Activated CD4-positive, alpha-beta T cell treated with anti-CD3 and anti-CD28 coated beads for 4 hours (primary cell): ENCODE data around the gene ZFAND3.
"Not testable (repeated sequence)": the region's sequence is repeated elsewhere in the genome, so short reads cannot be mapped to it uniquely, and the experiment has no call there.

Source experiments
- DNase-seq, 2 donors: peaks; one replicate each; pipeline ENCODE4 v3.0.0-alpha.2; 2020

ZFAND3 gene

DNA sequence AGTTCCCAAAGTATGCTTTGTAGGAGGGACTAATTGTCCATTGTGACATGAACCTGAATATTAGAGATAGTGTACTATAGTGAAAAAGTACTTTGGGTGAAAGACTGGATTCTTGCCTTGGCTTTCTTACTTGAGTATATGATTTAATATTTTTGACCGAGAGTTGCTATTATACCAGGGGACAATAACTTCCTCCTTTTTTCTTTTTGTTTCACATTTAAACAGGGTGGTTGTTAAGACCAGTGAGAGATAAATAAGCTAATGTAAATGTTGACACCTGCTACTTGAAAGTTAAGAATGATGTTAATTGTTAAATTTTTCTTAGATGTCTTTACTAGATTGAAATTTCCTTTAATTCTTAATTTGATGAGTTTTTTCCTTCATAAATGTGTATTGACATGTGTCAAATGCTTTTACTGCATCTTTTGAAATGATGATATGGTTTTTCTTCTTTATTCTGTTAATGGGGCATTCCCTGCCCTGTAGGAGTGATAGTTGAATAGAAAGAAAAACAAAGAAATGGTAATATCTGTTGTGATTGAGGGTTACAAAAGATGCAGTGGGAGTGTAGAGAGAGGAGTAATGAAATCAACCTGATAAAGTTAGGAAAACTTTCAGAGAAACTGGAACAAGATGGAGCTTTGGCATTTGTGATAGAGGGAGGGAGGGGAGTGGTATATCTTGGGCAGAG is 48.4 kb downstream of the ZFAND3 start:
- DNase-seq, result no peak

DNA sequence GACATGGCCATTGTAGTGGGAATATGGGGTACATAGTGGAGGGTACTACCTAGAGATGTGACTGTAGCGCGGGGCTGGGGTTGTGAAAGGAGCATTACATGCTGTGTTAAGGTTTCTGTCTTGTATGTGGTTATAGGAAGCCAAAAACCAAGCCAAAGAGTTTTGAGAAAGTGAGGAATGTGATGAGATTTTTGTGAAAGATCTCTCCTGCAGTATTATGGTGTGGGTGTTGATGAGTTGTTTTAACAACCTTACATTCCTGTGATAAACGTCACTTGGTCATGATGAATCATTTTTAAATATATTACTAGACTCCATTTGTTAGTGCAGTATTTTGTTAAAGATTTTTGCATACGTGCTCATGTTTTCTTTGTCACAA is 48.9 kb downstream of the ZFAND3 start:
- DNase-seq, result no peak

DNA sequence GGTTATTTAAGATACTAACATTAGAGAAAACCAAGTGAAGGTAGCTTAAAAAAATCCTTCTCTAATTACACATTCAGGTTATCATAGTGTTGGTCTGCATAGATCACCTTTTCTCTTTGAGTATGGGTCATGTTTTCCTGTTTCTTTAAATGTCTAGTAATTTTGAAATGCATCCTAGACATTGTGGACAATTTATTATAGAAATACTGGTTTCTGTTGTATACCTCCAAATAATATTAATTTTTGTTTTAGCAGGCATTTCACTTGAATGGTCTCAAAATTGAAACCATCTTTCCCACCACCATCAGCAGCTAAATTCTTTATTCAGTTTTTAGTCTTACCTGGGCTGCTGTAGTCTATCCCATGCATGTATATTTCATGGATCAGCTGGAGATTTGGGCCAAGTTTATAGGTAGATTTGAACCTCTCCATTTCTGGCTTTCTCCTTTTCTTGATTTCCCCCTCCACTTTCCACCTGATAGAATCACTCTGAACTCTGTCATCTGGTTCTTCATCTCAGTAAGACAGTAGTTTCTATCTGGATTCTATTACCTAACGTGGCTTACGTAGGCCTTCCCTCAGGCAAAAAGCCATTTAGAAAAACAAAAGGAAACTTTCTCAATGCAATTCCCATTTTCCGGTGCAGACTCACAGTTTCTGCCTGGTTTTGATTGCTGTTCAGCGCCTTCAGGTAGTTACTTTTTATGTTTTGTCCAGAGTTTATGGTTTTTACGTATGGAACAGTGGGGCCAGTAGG is 52.3 kb downstream of the ZFAND3 start:
- DNase-seq, result no peak

DNA sequence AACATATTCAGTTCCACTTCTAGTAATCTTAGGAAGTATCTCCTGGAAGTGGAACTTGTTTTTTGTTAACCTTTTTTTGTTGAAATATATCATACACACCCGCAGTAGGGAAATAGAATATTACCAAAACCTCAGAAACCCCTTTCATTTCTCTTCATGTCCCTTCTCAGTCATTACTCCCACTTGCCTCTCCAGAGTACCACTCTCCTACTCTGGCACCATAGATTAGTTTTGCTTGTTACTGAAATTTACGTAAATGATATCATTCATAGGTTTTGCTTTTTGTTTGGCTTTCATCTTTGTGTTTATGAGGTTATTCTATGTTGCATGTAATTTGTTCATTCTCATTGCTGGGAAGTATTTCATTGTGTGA is 52.8 kb downstream of the ZFAND3 start:
- no peak for DNase-seq

DNA sequence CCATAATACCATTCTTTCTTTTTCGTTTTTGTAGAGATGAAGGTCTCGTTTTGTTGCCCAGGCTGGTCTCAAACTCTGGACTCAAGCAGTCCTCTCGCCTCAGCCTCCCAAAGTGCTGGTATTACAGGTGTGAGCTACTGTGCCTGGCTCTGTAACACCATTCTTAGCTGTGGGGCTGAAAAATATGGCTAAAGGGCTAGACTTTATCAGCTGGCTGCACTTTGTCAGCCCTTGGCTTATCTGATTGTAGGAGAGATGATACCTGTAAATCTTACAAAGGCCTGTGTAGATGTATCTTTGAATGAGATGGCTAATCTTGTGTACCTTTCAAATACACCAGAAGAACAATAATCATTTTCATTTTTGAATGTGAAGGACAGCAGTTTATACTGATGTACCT is 55.2 kb downstream of the ZFAND3 start:
- DNase-seq, result no peak

DNA sequence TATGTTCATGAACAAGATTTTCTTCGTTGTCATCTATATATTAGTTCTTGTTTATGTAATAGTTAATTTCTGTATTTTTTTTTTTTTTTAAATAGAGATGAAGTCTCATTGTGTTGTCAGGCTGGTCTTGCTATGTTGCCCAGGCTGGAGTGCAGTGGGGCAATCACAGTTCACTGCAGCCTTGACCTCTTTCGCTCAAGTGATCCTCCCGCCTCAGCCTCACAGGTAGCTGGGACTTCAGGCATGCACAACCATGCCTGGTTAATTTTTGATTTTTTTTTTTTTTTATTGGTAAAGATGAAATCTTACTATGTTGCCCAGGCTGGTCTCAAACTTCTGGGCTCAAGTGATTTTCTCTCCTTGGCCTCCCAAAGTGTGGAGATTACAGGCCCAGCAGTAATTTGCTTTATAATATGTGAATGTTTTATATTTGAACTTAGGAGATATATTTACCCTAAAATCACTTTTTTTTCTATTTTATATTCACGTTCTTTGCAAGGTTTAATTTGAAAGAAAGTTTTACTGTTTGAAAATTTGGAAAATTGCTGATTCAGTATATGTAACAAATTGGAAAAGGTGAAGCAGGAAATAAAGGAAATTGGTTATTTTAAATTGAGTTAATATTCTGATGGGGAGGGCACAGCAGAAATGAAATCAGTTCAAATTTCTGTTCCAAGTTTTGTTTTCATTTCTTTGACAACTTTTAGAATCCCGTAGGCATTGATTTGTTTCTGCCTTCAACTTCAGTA is 56.2 kb downstream of the ZFAND3 start:
- DNase-seq, result no peak

DNA sequence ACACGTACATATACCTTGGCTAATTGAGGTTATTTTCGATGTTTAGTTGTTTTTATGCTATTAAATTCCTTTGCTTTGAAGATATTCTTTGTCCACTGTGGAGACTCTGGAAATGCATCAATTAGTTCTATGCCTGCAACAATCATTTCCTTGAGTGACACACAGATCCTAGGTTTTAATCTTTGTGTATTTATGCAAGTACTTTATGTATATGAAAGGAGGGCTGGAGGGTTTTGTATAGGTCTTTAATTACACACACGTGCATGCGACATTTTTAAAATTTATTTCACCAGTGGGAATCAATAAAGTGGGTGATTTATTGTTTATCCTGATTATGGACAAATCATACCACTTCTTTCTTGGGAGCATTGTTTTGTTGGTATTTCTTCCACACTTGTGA is 57.3 kb downstream of the ZFAND3 start:
- DNase-seq, result no peak

DNA sequence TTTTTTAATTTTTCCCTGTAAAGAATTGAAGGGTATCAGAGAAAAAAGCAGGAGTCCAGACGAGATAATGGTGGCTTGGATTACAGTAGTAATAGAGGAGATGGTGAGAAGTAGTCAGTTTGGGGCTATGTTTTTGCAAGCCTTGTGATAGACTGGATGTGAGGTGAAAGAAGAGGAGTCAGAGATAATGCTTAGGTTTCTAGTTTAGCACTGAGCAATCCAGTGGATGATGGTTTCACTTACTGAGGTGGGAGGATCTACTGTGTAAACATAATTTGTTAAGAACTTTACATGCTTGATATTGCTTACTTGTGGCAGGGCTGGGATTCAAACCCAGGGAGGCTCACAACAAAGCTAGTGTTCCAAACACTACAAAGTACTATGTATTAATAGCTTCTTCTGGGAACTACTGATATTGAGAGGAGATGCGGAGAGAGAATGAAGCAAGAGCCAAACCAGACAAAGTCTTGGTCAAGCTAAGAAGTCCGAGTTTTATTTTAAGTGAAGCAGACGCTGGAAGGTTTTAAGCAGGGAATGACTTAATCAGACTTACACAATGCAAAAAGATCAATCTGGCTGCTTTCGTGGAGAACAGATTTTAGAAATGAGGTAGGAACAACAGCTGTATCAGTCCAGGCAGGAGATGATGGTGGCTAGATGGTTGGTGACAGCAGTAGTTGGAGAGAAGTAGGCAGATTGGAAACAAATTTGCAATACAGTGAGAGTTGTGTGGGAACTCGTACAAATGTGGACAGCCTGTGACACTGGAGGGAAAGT is 58.0 kb downstream of the ZFAND3 start:
- no peak for DNase-seq

DNA sequence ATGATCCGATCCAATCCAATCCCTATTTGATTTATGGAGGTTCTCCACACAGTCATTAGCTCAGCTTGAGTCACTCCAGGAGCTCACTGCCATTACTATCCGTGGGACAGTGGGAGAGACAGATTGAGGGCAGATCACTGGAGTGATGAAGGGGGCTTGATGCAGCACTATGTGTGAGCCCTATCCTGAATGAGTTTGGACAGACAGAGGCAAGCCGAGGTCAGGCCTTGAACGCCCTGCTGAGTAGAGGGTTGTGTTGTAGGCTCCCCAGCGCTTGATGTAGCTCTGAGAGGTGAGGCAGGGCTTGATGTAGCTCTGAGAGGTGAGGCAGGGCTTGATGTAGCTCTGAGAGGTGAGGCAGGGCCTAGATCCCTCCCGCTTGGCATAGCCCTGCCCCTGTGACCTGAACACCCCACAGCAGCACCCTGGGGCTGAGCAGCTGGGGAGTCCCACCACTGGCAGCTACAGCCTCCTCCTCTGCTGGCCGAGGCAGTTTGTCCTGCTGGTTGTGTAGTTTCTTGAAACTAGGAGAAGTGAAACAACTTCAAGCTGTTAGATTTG is 58.7 kb downstream of the ZFAND3 start:
- no peak for DNase-seq

DNA sequence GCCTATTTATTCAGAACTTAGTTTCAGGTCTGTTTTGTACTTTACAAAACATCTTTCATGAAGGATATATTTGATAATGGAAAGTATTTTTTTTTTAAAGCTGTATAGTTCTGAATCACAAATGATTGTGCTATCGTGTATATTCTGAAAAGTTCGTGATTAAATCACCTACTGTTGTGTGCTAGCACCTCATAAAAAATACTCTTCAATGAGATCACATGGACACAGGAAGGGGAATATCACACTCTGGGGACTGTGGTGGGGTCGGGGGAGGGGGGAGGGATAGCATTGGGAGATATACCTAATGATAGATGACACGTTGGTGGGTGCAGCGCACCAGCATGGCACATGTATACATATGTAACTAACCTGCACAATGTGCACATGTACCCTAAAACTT is 61.1 kb downstream of the ZFAND3 start:
- not testable (repeated sequence) for DNase-seq

DNA sequence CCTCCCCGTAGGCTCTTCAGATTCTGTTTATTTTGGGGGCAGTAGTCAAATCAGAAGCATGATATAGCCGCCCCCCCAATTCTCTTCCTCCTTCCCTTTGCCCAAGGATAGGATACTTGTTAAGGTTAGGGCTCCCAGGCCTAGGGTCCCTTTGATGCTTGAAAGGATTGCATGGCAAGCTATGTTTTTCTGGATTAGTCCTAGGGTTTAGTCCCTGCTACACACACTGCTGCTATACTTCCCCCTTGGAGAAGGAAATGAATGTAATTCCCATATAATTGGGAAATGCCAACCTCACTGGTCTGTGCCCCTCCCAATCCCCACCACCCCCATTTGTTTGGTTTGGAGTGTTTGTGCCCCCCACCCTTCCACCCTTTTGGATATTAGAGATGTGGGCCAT is 62.8 kb downstream of the ZFAND3 start:
- DNase-seq, result no peak

DNA sequence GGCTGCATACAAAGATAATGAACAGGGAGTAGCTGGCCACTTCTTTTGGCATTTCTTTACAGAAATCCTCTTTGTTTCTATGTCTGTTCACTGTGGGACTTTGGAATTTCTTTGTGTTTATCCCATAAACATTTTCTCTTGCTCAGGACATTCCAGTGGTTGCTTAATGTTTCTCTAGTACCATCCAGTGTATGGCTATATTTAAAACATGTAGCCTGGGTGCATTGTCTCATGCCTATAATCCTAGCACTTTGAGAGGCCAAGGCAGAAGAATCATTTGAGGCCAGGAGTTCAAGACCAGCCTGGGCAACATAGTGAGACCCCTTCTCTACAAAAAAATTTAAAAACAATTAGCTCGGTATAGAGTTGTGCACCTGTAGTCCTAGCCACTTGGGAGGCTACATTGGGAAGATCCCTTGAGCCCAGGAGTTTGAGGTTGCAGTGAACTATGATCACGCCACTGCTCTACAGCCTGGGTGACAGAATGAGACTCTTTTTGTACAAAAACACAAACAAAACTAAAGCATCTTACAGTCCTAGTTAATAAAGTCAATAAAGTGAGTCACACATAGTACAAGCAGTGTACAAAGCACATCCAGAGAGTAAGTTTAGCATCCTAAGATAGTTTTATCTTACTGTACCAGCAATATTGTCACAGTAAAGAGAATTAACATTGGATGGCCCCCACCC is 63.3 kb downstream of the ZFAND3 start:
- no peak for DNase-seq

DNA sequence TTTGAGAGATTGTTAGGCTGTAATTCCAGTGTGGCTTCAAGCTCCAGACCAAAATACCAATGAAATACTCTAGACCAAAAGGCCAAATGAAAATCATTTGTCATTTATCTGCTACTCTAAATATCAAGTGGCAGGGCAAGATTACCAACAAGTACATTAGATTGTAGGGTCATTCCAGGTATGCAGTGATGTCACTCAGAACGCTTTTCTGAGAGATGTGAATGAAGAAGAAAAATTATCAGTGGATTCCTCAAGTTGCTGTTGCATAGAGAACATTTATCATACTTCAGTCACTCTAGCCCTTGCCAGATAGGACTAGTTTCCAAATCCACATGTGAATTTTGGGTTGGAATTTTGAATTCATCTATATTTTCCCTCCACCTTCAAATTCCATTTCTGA is 65.0 kb downstream of the ZFAND3 start:
- DNase-seq, result no peak

DNA sequence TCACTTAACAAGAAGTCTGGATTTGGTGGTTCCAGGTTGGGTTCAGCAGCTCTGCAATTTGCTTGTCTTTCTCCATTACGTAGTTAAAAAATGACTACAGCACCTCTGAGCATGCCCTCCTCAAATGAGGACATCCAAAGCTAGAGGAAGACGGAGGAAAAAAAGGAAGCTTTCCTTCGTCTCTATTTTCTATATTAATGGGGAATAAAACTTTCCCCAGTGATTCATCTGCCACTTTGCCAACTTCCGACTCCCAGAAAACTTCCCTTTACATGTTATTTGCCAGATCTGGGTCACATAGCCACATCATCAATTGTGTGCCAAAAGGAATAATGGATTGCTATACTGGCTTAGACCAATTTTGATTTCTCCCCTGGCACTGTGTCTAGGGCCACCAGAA is 69.5 kb downstream of the ZFAND3 start:
- DNase-seq, result no peak

DNA sequence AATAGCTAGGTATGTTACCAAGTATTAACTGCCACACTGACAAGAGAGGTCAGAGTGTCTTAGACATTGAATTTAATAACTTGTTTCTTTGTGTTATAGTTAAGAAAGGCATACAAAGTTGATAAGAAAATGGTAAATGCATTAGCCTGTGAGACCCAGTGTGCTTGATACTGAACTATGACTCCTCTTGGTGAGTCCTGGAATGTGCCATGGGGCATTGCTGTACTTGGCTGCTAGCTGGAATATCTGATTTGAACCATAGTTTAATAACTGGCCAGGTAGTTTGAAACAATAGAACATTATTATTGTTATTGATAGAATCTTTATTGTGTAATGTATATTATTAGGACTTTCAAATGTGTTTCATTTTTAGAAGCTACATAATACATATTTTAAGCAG is 70.0 kb downstream of the ZFAND3 start:
- no peak for DNase-seq

DNA sequence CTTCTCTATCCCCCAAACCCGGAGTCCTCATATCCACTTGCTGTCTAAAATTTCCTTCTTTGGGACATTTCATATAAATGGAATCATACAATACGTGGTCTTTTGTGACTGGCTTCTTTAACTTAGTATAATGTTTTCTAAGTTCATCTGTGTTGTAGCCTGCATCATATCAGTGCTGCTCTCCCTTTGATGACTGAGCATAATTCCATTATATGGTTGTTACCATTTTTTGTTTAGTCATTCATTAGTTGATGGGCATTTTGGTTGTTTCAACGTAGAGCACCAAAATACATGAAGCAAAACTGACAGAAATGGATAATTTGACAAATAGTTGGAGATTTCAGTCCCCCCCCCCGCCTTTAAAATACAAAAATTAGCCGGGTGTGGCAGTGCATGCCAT is 71.5 kb downstream of the ZFAND3 start:
- DNase-seq, result no peak

DNA sequence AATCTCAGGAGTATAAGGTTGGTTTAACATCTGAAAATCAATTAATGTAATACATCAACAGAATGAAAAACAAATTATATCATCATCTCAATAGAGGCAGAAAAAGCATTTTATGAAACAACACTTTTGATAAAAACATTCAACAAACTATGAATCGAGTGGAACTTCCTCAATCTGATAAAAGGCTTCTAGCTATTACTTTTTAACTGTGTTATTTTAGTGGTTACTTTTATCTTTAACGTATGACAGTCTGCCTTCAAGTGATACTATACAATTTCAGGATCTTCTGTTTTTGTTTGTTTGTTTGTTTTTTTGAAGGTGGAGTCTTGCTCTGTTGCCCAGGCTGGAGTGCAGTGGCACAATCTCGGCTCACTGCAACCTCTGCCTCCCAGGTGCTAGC is 73.7 kb downstream of the ZFAND3 start:
- DNase-seq, result no peak

DNA sequence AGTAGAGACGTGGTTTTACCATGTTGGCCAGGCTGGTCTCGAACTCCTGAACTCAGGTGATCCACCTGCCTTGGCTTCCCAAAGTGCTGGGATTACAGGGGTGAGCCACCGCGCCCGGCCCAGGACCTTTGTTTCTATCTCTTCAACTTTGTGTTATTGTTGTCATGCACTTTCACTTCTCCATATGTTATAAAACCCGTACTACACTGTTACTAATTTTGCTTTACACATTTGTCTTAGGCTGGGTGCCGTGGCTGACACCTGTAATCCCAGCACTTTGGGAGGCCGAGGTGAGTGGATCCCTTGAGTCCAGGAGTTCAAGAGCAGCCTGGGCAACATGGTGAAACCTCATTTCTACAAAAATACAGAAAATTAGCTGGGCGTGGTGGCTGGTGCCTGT is 74.2 kb downstream of the ZFAND3 start:
- not testable (repeated sequence) for DNase-seq

DNA sequence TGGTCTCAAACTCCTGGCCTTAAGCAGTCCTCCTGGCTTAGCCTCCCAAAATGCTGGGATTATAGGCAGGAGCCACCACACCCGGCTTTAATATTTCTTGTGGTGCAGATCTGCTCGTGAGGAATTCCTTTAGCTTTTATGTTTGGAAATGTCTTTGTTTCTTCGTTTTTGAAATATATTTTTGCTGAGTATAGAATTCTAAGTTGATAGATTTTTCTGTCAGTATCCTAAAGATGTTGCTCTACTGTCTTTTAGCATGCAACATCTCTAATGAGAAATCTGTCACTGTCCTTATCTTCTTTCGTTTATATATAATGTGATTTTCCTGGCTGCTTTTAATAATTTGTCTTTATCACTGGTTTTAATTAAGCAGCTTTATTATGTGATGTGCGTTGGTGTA is 75.1 kb downstream of the ZFAND3 start:
- no peak for DNase-seq

DNA sequence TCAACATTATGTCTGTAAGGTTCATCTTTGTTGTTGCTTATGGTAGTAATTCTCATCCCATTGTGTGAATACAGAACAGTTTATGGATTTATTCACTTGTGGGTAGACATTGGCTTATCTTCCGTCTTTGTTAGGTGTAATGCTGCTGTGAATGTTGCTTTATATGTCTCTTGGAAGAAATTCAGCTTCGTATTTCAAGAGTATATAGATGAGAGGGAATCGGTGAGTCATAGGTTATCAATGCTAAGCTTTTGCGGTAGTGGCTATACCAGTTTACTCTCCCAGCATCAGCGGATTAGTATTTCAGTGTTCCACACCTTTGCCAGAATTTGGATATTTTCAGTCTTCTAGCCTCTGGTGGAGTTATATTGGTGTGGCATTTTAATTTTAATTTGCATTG is 77.8 kb downstream of the ZFAND3 start:
- no peak for DNase-seq

DNA sequence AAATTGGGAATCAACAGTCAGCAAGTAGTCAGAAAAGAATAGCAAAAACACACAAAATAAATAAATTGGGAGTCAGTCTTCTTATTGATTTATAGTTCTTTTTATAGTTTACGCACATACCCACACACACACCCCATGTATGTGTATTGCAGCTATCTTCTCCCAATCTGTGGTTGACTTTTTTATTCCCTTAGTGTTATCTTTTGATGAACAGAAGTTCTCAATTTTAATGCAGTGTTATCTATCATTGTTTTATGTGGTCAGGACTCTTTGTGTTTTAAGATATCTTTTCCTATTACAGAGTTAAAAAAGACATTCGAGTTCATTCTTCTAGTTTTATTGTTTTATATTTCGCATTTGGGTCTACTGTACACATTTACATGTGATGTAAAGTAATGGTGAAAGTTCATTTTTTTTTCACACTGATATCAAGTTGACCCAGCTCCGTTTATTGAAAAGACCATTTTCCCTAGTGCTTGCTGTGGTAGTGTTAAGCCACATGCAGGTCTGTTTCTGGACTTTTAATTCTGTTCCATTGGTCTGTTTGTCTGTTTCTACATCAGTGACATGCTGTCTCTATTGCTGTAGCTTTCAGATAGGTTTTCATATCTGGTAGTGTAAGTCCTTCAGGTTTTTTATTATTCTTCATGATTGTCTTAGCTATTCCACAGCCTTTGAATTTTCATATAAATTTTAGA is 78.4 kb downstream of the ZFAND3 start:
- no peak for DNase-seq
